HG02642 (cell line): Measurements from ENCODE around the gene CD2BP2.
"Not testable (repeated sequence)": the region's sequence is repeated elsewhere in the genome, so short reads cannot be mapped to it uniquely, and the experiment has no call there.

ENCODE experiments used
- ATAC-seq: cut with Tn5 transposase; IDR thresholded peaks from one replicate; pipeline ENCODE4 v1.9.1; 2021; ENCODE audit warnings: mild to moderate bottlenecking; ENCODE audit not compliant: unreplicated experiment, poor library complexity

The CD2BP2 gene

GRCh38 chr16:30348113-30348512, 7.0 kb downstream of the CD2BP2 start:
- ATAC-seq = no peak

DNA sequence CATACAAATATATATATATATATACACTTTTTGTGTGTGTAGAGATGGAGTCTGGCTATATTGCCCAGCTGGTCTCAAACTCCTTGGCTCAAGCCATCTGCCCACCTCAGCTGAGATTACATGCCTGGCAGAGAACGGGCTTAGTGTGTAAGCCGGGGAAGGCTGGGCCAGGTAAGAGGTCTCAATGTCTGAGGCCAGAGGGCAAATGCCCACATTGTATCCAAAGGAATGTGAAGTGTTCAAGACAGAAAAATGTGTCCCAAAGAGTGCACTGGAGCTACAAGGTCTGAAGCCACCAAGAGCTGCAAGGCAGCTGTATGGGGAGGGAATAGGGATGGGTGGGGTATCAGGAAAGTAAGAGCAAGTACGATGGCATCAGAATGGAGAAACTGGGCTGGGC, 8.8 kb downstream of the CD2BP2 start:
- no peak for ATAC-seq

GRCh38 chr16:30343491-30343820, 11.7 kb downstream of the CD2BP2 start:
- ATAC-seq = not testable (repeated sequence)

DNA sequence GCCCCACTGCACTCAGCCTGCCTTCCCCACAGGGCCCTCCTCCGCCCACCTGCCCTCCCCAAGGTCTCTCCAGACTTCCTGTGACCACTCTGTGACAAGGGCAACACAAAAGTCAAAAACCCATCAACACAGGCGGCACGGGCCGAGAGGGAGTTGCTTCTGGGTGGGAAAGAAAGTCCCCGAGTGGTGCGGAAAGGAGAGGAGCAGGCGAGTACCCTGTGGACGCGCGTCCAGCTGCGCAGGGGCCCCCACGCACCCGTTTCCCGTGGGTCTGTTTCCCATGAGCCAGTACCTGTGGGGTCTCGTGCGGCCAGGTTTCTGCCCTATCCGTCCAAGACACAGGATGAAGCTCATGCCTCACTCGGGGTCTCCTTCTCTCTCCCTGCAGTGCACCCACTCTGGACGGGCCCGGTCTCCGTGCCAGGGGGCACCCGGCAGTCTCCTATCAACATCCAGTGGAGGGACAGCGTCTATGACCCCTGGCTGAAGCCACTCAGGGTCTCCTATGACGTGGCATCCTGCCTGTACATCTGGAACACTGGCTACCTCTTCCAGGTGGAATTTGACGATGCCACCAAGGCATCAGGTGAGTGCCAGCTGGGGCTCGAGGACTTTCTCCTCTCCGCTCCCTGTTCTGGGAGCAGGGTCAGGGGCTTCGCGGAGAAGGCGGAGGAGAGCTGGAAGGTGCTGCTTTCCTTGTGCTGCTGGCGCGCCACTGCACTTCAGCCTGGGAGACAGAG, 12.2 kb downstream of the CD2BP2 start:
- no peak for ATAC-seq

DNA sequence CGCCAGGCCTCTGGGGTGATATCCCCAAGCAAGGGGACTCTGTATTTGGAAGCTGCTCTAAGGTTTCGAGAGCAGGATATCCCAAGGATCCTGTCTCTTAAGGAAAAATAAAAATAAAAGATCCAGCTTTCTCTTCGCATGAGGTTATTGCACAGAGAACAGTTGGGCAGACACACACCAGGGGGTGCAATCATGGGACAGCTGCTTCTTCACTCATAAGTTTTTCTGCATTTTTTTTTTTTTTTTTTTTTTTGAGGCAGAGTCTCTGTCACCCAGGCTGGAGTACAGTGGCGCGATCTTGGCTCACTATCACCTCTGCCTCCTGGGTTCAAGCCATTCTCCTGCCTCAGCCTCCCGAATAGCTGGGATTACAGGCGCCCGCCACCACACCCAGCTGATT, 13.1 kb downstream of the CD2BP2 start:
- not testable (repeated sequence) for ATAC-seq

- ATAC-seq = no peak
These were observed 14.5 kb downstream of the CD2BP2 start for GRCh38 chr16:30340621-30341020.

DNA sequence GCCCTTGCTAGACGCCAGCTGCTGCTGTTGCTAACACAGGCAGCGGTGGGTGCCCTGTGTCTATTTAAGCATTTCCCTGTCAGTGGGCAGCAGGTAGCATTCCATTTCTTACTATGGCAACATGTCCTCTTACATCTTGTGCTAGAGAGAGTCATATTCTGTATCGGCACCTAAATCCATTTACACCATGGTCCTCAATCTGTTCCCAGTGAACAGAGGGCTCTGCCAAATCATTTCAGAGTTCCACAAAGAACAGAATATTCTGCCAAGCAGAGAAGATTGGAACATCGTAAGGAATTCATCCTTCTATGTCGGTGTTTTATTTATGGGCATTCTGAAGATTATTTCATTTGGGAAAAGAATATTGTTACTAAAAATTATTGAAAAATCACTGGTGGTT, 16.4 kb downstream of the CD2BP2 start:
- not testable (repeated sequence) for ATAC-seq

- ATAC-seq = not testable (repeated sequence)
These were observed 17.1 kb downstream of the CD2BP2 start for GRCh38 chr16:30337964-30338357.

DNA sequence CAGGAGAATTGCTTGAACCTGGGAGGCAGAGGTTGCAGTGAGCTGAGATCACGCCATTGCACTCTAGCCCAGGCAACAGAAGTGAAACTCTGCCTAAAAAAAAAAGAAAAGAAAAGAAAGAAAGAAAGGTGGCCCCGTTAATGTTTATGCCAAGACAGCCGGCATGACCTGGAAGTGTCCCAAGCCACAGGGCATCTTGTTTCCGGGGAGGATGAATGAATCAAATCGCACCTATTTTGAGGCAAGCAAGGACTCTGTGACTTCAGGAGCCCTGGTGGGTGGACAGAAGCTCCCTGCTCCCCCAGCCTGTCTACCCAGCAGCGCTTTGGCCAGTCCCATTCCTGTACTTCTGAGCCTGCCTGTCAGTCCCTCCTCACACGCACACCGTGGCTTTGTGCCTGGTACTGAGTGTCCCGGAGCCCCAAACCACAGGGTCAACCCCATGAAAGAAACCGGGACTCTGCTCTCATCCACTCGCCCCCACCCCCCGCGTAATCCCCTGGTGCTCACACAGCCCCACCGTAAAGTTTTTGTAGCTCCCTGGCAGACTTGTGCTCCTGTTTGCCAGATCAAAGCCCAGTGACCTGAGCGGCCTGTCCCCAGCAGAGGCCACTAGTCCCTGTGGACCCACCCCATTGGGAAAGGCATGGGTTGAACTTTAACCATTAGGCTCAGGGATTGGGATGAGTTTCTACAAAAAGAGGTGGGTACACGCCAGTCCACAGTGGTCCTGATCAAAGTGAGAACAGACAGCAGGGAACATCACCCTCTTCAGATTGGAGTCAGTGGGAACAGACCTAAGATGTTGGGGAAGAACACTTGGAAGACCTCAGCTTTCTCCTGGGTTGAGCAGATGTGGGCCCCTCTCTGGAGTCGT, 19.3 kb downstream of the CD2BP2 start:
- ATAC-seq = peak; percentile 0

DNA sequence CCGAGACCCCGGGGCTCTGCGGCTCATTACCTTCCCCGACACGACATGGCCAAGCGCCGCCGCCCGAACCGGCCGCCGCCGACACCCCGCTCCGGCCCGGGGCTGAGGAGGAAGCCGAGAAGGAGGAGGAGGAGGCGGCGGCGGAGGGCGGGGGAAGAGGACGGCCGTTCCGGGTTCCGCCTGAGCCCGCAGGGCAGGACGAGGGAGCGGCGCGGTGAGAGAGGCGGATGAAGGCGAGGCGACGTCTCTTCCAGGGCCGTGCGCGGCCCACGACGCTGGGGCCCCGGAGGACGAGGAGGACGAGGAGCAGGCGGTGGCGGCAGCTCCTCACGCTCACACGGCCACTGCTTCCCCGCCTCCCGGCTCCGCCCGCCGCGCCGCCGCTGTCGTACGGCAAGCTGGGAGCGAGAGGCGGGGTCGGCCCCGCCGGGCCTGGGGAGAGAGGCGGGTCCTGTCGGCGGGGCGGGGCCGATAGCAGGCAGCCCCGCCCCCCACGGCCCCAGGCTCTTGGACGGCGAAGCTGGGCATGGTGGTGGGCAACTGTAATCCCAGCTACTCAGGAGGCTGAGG, 20.0 kb downstream of the CD2BP2 start:
- ATAC-seq = peak; percentile 79

GRCh38 chr16:30334473-30334989, 20.6 kb downstream of the CD2BP2 start:
- peak; percentile 91 for ATAC-seq

DNA sequence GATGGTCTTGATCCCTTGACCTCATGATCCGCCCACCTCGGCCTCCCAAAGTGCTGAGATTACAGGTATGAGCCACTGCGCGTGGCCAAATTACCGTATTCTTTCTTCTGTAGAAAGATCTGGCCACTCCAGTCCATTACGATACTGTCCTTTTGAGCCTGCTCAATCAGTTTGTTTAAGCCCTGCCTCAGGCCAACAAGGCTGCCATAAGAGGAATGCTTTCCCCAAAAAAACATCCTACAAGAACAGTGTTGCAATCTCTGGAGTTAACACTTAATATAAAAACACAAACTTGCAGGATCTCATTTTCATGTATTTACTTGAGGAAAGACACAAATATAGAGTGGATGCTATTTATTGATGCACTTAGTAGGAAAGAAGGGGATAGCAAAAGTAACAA, 30.9 kb downstream of the CD2BP2 start:
- not testable (repeated sequence) for ATAC-seq

DNA sequence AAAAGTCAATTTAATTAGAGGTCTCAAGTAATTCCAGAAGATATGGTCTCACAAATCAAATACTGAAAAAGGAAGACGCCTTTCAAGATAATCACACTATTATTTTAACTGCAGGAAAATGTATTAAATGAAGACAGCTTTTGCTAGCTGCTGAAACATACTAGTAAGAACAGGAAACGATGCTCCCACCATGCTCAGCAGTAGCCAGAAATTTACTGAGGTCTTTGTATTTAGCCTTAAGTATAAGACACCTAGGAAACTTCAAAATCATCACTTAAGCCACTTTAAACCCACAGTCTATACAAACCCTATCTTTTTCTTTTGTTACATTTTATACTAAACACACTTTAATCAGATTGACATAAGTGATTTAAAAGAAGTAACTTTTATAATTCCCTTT, 36.5 kb downstream of the CD2BP2 start:
- ATAC-seq = not testable (repeated sequence)

DNA sequence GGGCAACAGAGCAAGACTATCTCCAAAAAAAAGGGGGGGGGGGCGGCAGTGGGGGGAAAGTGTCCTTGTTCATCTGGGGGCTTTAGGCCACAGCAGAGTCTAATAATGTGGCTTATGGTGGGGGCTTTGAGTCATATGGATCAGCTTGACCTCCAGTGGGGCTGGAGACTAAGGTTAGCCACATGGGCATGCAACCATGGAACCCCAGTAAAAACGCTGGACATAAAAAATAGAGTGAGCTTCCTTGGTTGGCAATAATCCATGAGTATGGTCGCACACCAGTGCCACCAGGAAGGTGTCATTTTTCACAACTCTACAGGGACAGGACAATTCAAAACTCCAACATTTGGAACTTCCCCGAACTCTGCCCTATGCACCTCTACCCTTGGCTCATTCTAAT, 44.2 kb downstream of the CD2BP2 start:
- ATAC-seq = not testable (repeated sequence)

- not testable (repeated sequence) for ATAC-seq
These were observed 45.9 kb downstream of the CD2BP2 start for GRCh38 chr16:30309255-30309654.
